GM21515 (cell line): ENCODE data around the gene GOLGA6L26.
"Not testable (repeated sequence)": the region's sequence is repeated elsewhere in the genome, so short reads cannot be mapped to it uniquely, and the experiment has no call there.

Experiments
- ATAC-seq: cut with Tn5 transposase; IDR thresholded peaks from one replicate; pipeline ENCODE4 v1.9.1; 2021; ENCODE audit not compliant: unreplicated experiment

GOLGA6L26 gene, protein sequence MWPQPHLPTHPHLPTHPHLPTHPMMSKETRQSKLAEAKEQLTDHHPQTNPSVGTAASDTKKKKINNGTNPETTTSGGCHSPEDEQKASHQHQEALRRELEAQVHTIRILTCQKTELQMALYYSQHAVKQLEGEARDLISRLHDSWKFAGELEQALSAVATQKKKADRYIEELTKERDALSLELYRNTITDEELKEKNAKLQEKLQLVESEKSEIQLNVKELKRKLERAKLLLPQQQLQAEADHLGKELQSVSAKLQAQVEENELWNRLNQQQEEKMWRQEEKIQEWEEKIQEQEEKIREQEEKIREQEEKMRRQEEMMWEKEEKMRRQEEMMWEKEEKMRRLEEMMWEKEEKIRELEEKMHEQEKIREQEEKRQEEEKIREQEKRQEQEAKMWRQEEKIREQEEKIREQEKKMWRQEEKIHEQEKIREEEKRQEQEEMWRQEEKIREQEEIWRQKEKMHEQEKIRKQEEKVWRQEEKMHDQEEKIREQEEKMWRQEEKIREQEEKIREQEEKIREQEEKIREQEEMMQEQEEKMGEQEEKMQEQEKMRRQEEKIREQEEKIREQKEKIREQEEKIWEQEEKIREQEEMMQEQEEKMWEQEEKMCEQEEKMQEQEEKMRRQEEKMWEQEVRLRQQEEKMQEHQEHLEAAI

DNA sequence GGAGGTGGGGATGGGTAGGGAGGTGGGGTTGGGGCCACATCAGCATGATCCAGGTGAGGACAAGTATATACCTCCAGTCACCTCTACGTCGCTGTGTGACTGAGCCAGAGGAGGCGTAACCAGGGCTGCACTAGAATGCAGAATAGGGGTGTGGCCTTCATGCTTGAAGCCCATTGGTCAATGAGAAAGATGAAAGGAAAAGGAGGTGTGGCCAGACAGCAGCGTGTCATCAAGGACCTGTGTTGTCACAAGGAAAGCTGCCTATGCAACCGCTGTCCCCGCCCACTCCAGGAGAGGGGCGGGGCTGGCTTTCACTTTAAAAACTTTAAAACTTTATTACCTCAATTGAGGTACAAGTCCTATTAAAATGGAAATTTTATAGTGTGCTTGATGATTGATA, at the start of gene GOLGA6L26:
Gene GOLGA6L26, minus strand, starts transcription at position 101 of the 400 bp plus-strand sequence. Its CDS starts 61 bp downstream, at position 40.
- ATAC-seq, result not testable (repeated sequence)

DNA sequence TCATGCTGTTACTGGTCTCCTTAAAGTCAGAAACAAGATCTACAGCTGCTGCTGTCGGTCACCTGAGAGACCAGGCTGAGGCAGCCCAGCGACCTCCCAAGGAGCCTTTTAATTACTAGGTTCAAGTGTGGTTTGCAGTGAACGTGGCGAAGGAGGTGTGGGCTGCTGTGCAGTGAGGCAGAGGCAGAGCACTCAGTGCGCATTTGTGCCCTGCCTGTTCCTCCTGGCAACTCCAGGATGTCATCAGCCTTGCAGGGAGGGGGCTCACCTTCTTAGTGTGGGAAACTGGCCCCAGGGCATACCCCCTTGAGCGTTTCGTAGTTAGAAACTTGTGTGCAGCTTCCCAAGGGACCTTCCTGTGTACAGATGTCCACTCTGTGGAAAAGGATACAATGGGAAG, 47.2 kb upstream of the GOLGA6L26 start:
- ATAC-seq, result not testable (repeated sequence)

DNA sequence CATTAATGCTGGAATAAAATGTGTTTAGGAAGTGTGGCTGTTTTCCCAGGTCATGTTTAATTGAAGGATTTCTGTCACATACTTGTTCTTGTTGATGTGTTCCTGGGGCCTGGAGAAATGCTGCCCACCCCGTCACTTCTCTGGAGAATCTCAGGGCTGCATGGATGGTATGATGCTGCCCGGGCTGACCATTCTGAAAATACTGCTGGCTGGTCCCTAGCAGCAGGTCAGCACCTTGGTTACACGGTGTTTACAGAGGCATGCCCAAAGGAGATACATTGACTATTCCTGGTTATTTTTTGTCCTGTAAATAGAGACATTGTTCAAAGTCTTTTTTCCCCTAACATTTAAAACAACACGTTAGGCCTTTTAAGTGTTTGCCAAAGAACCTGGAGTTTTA, 46.7 kb upstream of the GOLGA6L26 start:
- not testable (repeated sequence) for ATAC-seq

DNA sequence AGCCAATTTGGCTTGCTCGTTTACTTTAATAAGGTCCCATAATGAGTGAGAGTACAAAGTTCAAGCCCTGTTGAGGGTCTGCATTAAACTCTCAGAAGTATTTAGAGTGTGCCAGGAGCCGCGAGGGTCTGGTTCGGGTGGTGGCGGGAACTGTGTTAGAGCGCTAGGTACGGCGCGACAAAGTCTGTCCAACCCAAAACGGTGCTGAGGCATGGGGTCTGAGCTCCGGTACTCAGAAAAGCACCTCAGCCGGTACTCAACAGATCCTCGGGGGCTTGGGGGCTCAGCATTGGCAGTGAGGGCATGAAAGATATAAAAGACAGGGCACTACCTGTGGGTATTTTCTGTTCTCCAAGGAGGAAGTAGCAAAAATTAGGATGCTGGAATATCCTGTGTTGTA, 45.0 kb upstream of the GOLGA6L26 start:
- not testable (repeated sequence) for ATAC-seq

DNA sequence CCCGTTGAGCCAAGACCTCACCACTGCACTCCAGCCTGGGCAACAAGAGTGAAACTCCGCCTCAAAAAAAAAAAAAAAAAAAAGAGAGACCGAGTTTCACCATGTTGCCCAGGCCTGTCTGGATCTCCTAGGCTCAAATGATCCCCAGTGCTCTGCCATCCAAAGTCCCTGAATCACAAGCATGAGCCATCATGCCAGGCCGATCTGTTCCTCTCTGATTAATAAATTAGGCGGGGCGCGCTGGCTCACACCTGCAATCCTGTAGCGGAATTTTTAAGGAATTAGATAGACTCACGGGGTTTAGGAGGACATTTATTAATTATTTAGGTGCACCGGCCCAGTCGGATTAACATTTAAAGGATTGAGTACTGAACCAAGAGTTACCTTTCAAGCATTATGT, 40.2 kb upstream of the GOLGA6L26 start:
- ATAC-seq, result not testable (repeated sequence)

DNA sequence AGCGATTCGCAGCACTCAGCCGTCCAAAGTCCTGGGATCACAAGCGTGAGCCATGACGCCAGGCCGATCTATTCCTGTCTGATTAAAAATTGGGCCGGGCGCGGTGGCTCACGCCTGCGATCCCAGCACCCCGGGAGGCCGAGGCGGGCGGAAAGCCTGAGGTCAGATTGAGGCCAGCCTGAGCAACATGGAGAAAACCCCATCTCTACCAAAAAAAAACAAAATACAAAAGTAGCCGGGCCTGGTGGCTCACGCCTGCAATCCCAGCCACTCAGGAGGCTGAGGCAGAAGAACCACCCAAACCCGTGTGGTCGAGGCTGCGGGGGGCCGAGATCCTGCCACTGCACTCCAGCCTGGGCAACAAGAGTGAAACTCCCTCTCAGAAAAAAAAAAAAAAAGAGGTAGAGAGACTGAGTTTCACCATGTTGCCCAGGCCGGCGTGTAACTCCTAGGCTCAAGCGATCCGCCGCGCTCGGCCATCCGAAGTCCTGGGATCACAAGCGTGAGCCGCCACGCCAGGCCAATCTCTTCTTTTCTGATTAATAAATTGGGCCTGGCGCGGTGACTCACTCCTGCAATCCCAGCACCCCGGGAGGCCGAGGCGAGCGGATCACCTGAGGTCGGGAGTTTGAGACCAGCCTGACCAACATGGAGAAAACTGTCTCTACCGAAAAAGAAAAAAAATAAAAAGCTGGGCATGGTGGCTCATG, 39.0 kb upstream of the GOLGA6L26 start:
- not testable (repeated sequence) for ATAC-seq

DNA sequence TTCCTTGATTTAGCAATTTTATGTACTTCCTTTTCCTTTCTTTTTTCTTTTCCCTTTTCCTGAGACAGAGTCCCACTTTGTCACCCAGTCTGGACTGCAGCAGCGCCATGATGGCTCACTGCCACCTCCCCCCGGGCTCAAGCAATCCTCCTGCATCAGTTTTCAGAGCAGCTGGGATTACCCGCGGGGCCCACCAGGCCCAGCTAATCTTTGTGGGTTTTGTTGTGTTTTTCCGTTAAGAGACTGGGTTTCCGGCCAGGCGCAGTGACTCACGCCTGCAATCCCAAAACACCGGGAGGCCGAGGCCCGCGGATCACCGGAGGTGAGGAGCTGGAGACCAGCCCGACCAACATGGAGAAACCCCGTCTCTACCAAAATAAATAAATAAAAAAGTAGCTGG, 38.3 kb upstream of the GOLGA6L26 start:
- no peak for ATAC-seq

DNA sequence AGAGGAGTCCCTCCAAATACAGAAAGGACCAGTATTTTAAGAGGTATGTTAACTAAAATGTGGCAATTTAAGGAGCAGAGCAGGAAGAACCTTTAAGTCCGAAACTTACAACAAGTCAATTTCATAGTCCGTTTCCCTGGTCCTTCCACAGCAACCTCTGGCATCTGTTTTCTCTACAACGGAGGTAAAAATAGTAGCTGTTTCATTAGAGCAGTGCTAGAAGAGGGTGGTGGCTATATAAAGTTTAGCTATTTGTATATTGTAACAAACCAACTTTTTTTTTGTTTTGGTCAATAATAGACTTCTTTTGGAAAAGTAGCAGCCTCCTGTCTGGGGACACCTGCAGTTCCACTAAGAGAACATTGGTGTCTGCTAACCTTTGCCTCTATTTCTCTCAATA, 37.9 kb upstream of the GOLGA6L26 start:
- ATAC-seq, result not testable (repeated sequence)

DNA sequence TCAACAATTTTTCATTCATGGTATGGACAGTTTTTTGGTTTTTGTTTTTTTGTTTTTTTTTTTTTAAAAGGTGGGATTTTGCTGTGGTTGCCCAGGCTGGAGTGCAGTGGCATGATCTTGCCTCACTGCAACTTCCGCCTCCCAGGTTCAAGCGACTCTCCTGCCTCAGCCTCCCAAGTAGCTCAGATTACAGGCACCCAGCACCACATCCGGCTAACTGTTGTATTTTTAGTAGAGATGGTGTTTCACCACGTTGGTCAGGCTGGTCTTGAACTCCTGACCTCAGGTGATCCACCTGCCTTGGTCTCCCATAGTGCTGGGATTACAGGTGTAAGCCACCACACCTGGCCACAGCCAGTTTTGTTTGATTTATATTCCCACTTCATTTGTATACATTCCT, 37.1 kb upstream of the GOLGA6L26 start:
- ATAC-seq, result not testable (repeated sequence)

DNA sequence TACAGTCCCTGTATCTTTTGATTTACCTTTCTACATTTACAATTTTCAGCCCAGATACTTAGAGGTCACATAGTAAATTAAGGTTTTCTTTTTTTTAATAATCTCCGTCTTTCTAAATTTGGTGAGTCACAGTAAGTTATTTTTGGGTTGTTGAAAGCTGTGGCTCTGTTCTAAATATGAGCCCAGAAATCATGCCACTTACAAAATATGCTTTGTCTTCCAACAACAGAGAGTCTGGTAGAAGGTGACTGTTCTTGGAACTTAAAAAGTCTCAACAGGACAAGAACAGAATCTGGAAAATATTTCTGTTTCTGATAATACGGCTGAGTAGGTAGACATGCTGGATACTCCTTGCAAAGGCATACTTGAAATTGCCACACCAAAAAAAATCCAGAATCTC, 36.6 kb upstream of the GOLGA6L26 start:
- ATAC-seq, result no peak

DNA sequence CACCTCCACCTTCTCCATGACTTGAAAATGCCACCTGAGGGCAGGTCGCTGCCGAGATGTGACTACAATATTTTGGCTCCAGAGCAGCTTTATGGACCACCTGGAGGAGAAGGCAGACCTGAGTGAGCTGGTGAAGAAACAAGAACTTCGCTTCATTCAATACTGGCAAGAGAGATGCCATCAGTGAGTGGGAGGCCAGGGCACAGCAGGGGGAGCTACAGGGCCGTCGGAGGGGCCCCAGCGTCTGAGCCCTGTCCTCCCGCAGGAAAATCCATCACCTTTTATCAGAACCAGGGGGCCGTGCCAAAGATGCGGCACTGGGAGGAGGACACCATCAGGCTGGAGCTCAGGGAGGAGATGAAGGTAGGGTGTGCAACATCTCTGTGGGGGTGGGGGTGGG, 30.3 kb upstream of the GOLGA6L26 start:
- ATAC-seq, result not testable (repeated sequence)

DNA sequence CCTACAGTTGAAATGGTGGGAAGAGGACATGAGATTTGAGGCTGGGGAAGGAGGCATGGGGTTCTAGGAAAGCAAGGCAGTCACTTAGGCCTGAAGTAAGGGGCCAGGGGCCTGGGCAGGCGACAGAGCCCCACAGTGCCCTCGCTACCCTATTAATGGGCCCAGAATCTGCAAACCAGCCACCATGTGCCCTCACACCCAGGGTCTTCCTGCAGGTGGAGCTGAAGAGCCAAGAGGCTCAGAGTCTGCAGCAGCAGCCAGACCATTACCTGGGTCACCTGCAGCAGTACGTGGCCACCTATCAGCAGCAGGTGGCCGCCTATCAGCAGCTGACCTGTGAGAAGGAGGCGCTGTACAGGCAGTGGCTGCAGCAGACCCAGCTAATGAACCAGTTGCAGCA, 28.6 kb upstream of the GOLGA6L26 start:
- ATAC-seq, result not testable (repeated sequence)

DNA sequence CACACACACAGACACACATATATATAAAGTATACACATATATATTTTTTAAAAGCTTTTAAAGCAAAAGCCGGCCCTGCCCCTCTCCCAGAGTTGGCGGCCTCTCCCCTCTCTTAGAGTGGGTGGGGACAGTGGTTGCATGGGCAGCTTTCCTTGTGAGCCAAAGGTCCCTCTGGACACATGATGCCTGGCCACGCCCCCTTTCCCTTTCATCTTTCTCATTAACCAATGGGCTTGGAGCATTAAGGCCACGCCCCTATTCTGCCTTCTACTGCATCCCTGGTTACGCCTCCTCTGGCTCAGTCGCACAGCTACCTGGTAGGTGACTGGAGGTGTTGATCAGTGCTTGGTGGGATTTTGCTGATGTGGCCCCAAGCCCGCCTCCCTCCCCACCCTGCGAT, 20.5 kb upstream of the GOLGA6L26 start, which contains the start of gene GOLGA8S:
Gene GOLGA8S, plus strand, starts transcription at position 301 of the 400 bp plus-strand sequence. Its CDS starts 62 bp downstream, at position 363.
- ATAC-seq, result not testable (repeated sequence)

DNA sequence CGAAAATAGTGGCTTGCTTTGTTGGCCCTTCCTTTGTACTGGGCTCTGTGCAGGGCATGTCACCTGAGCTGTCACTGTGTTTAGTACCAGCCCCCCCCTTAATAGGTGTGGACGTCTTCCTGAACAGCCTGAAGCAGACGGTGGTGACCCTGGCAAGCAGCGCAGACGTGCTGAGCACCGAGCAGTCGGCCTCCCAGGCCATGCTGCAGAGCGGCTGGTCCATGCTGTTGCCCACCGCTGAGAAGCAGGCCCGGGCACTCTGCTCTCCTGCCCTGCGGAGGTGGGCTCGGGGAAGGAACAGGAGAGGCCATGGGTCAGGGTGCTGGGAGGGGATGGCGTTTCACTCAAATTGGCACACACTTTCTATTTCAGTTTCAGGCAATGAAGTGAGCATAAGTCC, 22.8 kb downstream of the GOLGA6L26 start:
- not testable (repeated sequence) for ATAC-seq

DNA sequence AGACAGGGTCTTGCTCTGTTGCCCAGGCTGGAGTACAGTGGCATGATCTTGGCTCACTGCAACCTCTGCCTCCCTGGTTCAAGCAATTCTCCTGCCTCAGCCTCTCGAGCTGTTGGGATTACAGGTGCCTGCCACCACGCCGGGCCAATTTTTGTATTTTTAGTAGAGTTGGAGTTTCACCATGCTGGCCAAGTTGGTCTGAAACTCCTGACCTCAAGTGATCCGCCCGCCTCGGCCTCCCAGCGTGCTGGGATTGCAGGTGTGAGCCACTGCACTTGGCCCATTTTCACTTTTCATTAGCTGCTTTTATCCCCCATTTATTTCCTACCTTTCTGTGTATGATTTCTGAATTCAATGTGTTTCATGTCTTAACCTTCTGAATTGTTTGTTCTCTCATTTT, 28.1 kb downstream of the GOLGA6L26 start:
- not testable (repeated sequence) for ATAC-seq

DNA sequence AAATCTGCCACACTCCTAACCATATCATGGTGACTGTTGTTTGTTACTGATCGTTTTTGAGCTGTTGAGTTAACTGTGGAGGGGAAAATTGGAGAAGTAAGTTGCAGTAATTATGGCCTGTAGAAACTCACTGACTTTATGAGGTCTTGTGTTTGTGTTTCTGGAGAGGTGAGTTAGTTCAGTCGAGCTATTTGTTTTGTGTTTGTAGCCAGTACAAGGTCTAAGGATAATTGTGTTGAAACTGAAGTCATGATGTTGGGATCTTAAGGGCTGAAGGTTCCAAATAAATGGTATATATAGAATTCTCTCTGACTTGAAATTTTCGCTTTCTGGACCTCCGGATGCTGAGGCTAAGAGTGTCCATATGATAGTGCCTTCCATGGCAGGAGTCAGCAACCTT, 29.2 kb downstream of the GOLGA6L26 start:
- ATAC-seq, result not testable (repeated sequence)

DNA sequence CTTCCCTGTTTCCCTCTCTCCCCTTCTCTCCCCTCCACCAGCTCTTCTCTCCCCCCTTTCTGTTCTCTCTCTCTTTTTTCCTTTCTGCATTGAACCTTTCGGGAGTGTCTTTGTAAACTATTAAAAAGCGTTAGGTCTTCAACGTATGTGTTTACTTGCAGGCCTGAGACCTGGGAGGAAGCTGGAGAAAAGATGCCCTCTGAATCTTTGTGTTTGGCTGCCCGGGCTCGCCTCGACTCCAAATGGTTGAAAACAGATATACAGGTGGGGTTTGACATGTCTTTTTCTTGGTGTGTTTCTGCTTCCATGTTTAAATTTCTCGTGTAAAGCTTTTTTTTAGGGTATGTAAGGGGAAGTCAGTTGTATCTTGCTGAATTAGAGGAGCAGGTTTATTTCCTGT, 29.7 kb downstream of the GOLGA6L26 start:
- not testable (repeated sequence) for ATAC-seq

DNA sequence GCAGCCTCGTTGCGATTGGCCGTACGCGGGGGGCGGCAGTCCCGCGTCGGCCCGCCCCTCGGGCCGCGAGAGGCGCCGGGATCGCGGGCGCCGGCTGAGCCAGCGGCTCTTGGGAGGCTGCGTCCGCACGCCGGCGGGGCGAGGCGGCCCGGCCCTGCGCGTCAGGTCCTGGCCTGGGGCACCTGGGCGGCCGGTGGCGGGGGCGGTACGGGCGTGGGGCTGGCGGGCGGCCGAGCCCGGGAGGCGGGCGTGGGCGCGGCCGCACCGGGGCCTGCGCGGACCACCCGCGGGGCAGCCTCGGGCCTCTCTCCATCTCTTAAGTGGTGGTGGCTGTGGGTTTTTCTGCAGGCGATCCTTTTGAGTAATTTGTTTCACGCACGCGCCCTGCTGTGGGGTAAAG, 30.3 kb downstream of the GOLGA6L26 start:
- not testable (repeated sequence) for ATAC-seq

DNA sequence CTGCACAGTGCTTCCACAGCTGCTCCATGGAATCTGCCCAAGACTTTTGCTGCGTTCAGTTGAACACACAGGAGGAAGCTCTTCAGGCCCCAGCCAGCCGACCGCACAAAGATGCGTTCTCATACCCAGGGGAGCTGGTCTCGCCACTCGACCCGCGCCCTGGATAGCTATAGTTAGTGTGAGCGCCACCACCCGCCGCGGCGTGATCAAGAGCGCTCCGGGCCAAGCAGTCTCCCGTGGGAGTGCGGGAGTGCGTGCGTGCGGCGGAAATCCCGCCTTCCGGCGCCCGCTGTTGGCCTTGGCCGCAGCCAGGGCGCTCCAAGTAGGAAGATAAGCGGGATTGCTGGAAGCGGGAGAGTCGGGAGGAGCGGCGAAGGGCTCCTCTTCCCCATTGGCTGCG, 30.8 kb downstream of the GOLGA6L26 start:
- ATAC-seq, result not testable (repeated sequence)
